ENCODE measurements around the gene USP26.
"Not testable (repeated sequence)": the region's sequence is repeated elsewhere in the genome, so short reads cannot be mapped to it uniquely, and the experiment has no call there.

Gene USP26

GRCh38 chrX:133007458-133007857 lies 89.5 kb downstream of the USP26 start:
- DNase-seq: no peak

GRCh38 chrX:133005616-133006015 lies 91.3 kb downstream of the USP26 start:
- no peak for DNase-seq

- DNase-seq: no peak
Measured at GRCh38 chrX:133005042-133005441, 91.9 kb downstream of the USP26 start.

- no peak for DNase-seq
Measured at GRCh38 chrX:132999209-132999608, 97.7 kb downstream of the USP26 start.

- no peak for DNase-seq
Measured at GRCh38 chrX:132990835-132991234, 106.1 kb downstream of the USP26 start.

- no peak for DNase-seq
Measured at GRCh38 chrX:132986556-132986955, 110.4 kb downstream of the USP26 start.

GRCh38 chrX:132984058-132984650 lies 112.8 kb downstream of the USP26 start:
- DNase-seq: no peak

GRCh38 chrX:132983496-132983895 lies 113.4 kb downstream of the USP26 start:
- no peak for DNase-seq

GRCh38 chrX:132980035-132980434 lies 116.9 kb downstream of the USP26 start:
- DNase-seq: not testable (repeated sequence)

Data from NCI-H446 treated with DMSO at 0.1 percent for 48 hours (cell line).